Measurements from ENCODE around the gene NPTN. TPM values are rescaled to one million over a fixed set of nuclear protein-coding genes. Genes with fewer than 3 reads are reported as not detected.

Gene NPTN
- total RNA-seq, 1 donor from 2014 or later: 256 TPM

- Mint-ChIP-seq H3K36me3 (ENCODE audit: low read depth) (peaks cover 2% of the 10 kb centered on the region), H3K27me3 (ENCODE audit: low read depth) (no peaks in the 10 kb centered on the region), H3K4me1 (ENCODE audit: low read depth) (peaks cover 59% of the 10 kb centered on the region), H3K27ac (ENCODE audit: unreplicated experiment) (peak overlapping the region; percentile 81), H3K9me3 (ENCODE audit: low read depth) (no peaks in the 10 kb centered on the region), H3K4me3 (ENCODE audit: unreplicated experiment) (no peak overlapping the region)
- no peak for TF ChIP-seq CTCF (IDR thresholded peaks at IDR 0.05)
- no peak for DNase-seq (ENCODE audit: low spot score)
Measured at GRCh38 chr15:73598530-73599160, 34.5 kb downstream of the NPTN start.

GRCh38 chr15:73597036-73597638 is 36.1 kb downstream of the NPTN start:
- no peaks in the 10 kb centered on the region for H3K27me3 Mint-ChIP-seq (ENCODE audit: low read depth)
- no peak for DNase-seq (ENCODE audit: low spot score)
- no peak overlapping the region for H3K4me3 Mint-ChIP-seq (ENCODE audit: unreplicated experiment)
- peaks cover 2% of the 10 kb centered on the region for H3K36me3 Mint-ChIP-seq (ENCODE audit: low read depth)
- H3K27ac Mint-ChIP-seq (ENCODE audit: unreplicated experiment): peak overlapping the region; percentile 94
- H3K9me3 Mint-ChIP-seq (ENCODE audit: low read depth): no peaks in the 10 kb centered on the region
- TF ChIP-seq CTCF (IDR thresholded peaks at IDR 0.05): no peak
- peaks cover 60% of the 10 kb centered on the region for H3K4me1 Mint-ChIP-seq (ENCODE audit: low read depth)

DNA sequence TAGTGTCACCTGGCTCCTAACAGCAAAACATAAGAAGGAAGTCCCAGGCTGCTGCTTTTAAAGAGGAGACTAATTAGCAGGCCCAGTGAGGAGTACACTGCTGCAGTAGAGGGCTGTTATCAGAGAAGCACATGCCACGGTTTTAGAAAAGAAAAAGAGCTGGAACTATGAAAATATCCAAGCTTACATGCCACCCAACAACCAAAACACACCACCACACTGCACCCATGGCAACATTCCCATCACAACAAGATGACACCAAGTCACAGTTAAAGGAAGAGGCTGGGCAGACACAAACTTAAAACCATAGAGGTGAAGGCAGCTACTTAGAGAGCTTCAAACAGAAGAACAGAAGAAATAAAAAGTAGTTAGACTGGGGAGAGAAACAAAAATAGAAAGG is 37.0 kb downstream of the NPTN start:
- no peak for TF ChIP-seq CTCF (IDR thresholded peaks at IDR 0.05)
- Mint-ChIP-seq H3K27me3 (ENCODE audit: low read depth) (no peaks in the 10 kb centered on the region), H3K36me3 (ENCODE audit: low read depth) (peaks cover 5% of the 10 kb centered on the region), H3K4me1 (ENCODE audit: low read depth) (peaks cover 60% of the 10 kb centered on the region), H3K27ac (ENCODE audit: unreplicated experiment) (peak overlapping the region; percentile 94), H3K4me3 (ENCODE audit: unreplicated experiment) (no peak overlapping the region), H3K9me3 (ENCODE audit: low read depth) (no peaks in the 10 kb centered on the region)
- DNase-seq (ENCODE audit: low spot score): no peak

- Mint-ChIP-seq H3K4me1 (ENCODE audit: low read depth) (peaks cover 50% of the 10 kb centered on the region), H3K27ac (ENCODE audit: unreplicated experiment) (no peak overlapping the region), H3K36me3 (ENCODE audit: low read depth) (peaks cover 5% of the 10 kb centered on the region), H3K4me3 (ENCODE audit: unreplicated experiment) (no peak overlapping the region), H3K9me3 (ENCODE audit: low read depth) (no peaks in the 10 kb centered on the region), H3K27me3 (ENCODE audit: low read depth) (no peaks in the 10 kb centered on the region)
- no peak for DNase-seq (ENCODE audit: low spot score)
- TF ChIP-seq CTCF (IDR thresholded peaks at IDR 0.05): no peak
Measured at GRCh38 chr15:73594109-73594508, 39.1 kb downstream of the NPTN start.

DNA sequence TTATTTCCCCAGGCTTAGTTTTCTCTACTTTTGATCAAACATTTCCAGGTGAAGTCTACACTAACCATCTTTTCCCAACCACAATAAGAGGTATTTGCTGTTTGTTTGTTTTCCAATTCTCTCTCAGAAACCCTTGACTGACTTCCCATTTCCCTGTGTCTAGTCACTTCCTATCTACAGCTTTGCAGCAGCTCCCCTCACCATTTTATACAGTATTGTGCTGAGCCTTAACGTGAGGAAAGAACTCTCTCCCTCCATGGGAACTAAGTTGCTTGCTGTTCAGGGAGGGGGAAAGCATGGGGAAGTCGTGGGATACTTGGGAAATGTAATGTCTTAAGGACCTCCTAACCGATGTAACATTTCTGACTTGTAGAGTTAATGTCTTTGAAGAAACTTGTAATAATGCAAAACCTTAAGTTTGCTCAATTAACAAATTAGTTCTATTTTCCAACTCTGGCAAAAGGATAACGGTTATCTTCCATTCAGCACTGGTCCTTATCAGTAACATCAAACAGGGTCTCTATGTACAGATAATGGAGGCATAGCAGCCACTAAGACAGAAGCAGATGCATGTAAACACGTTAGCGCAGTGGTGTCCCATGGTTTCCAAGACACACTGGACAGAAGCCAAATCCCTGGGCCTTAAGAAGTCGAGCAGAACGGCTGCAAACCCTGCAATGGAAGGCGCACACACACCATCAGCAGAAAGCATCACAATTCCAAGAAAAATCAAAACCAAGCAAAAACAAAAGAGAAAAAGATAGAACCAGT is 39.7 kb downstream of the NPTN start:
- peak overlapping the region; percentile 66 for H3K27ac Mint-ChIP-seq (ENCODE audit: unreplicated experiment)
- DNase-seq (ENCODE audit: low spot score): no peak

More for the DNA sequence above, 39.7 kb downstream of the NPTN start:
- Mint-ChIP-seq H3K4me3 (ENCODE audit: unreplicated experiment) (no peak overlapping the region), H3K9me3 (ENCODE audit: low read depth) (no peaks in the 10 kb centered on the region), H3K36me3 (ENCODE audit: low read depth) (peaks cover 9% of the 10 kb centered on the region), H3K4me1 (ENCODE audit: low read depth) (peaks cover 44% of the 10 kb centered on the region), H3K27me3 (ENCODE audit: low read depth) (no peaks in the 10 kb centered on the region)
- no peak for TF ChIP-seq CTCF (IDR thresholded peaks at IDR 0.05)

Measured in chondrocyte (in vitro differentiated cells).